ENCODE measurements around the gene TMA7.

Gene TMA7

DNA sequence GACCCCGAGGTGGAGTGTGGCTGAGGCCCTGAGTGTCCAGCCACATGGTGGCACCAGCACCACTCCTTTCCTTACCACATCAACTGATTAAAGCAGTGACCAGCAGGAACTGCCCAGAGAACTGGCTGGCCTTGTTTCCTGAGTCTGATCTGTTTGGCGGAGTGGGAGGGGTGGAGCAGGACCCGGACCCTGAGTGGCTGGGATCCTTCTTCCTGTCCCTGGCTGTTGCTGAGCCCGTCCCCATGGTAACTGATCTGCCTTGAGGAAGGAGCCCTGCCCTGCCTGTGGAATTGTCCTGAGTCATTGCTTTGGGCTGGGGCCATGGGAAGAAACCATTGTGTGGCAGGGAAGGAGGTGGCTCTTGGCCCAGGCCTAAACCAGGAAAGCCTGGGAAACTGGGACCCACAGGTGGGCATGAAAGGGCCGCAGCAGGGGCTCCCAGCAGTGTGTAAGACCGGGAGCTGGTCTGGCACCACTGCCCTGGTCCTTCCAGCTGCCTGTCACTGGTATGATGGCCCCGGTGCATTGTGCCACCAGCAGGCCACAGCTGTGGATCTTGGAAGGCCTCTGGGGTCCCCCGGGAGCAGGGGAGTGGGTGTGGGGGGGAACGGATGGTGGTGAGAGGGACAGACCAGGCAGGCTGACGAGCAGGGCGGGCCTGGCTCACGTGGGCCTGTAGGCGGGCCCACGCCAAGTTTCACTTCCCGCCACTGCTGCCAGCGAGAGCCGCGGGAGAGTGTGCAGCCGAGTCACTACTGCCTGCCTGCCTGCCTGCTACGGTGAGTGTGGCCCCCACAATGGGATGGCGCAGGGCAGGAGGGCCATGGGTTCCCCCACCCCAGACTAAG, 25.7 kb downstream of the TMA7 start:
- H3K36me3 ChIP-seq (ENCODE audit: control insufficient read depth, insufficient read depth, low read length): peaks cover 54% of the 10 kb centered on the region
- no peaks in the 10 kb centered on the region for H3K9me3 ChIP-seq (ENCODE audit: control insufficient read depth, insufficient read depth, low read depth, low read length)
- H3K9ac ChIP-seq (ENCODE audit: low read length): peak overlapping the region; percentile 76
- H3K27ac ChIP-seq (ENCODE audit: low read depth, low read length): peak overlapping the region; percentile 97
- no peaks in the 10 kb centered on the region for H3K27me3 ChIP-seq (ENCODE audit: control insufficient read depth, insufficient read depth, low read length)
- no peak overlapping the region for H3K4me3 ChIP-seq (ENCODE audit: low read depth, low read length)
- H3K4me1 ChIP-seq (ENCODE audit: control insufficient read depth, insufficient read depth, low read length): peaks cover 29% of the 10 kb centered on the region

DNA sequence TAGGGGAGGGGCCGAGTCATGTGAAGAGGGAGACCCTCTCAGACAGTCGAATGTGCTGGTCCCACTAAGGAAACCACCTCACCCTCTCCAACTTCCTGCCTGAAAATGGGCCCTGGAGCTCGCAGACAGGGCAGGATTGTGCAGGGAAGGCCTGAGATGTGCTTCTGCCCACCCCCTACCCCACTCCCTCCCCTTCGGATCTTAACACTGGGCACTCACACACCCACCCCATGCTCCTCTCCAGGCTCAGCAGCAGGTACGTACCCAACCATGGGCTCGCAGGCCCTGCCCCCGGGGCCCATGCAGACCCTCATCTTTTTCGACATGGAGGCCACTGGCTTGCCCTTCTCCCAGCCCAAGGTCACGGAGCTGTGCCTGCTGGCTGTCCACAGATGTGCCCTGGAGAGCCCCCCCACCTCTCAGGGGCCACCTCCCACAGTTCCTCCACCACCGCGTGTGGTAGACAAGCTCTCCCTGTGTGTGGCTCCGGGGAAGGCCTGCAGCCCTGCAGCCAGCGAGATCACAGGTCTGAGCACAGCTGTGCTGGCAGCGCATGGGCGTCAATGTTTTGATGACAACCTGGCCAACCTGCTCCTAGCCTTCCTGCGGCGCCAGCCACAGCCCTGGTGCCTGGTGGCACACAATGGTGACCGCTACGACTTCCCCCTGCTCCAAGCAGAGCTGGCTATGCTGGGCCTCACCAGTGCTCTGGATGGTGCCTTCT, 26.5 kb downstream of the TMA7 start:
- Histone ChIP-seq H3K4me1 (ENCODE audit: control insufficient read depth, insufficient read depth, low read length) (peaks cover 29% of the 10 kb centered on the region), H3K27ac (ENCODE audit: low read depth, low read length) (peak overlapping the region; percentile 97), H3K9me3 (ENCODE audit: control insufficient read depth, insufficient read depth, low read depth, low read length) (no peaks in the 10 kb centered on the region), H3K4me3 (ENCODE audit: low read depth, low read length) (no peak overlapping the region), H3K27me3 (ENCODE audit: control insufficient read depth, insufficient read depth, low read length) (no peaks in the 10 kb centered on the region), H3K9ac (ENCODE audit: low read length) (peak overlapping the region; percentile 76), H3K36me3 (ENCODE audit: control insufficient read depth, insufficient read depth, low read length) (peaks cover 46% of the 10 kb centered on the region)

DNA sequence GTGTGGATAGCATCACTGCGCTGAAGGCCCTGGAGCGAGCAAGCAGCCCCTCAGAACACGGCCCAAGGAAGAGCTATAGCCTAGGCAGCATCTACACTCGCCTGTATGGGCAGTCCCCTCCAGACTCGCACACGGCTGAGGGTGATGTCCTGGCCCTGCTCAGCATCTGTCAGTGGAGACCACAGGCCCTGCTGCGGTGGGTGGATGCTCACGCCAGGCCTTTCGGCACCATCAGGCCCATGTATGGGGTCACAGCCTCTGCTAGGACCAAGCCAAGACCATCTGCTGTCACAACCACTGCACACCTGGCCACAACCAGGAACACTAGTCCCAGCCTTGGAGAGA, 27.0 kb downstream of the TMA7 start:
- Histone ChIP-seq H3K27ac (ENCODE audit: low read depth, low read length) (peak overlapping the region; percentile 97; the same call in 1 of the 2 replicates), H3K36me3 (ENCODE audit: control insufficient read depth, insufficient read depth, low read length) (peaks cover 46% of the 10 kb centered on the region), H3K27me3 (ENCODE audit: control insufficient read depth, insufficient read depth, low read length) (no peaks in the 10 kb centered on the region), H3K4me3 (ENCODE audit: low read depth, low read length) (no peak overlapping the region), H3K4me1 (ENCODE audit: control insufficient read depth, insufficient read depth, low read length) (peaks cover 29% of the 10 kb centered on the region), H3K9me3 (ENCODE audit: control insufficient read depth, insufficient read depth, low read depth, low read length) (no peaks in the 10 kb centered on the region), H3K9ac (ENCODE audit: low read length) (peak overlapping the region; percentile 76)

DNA sequence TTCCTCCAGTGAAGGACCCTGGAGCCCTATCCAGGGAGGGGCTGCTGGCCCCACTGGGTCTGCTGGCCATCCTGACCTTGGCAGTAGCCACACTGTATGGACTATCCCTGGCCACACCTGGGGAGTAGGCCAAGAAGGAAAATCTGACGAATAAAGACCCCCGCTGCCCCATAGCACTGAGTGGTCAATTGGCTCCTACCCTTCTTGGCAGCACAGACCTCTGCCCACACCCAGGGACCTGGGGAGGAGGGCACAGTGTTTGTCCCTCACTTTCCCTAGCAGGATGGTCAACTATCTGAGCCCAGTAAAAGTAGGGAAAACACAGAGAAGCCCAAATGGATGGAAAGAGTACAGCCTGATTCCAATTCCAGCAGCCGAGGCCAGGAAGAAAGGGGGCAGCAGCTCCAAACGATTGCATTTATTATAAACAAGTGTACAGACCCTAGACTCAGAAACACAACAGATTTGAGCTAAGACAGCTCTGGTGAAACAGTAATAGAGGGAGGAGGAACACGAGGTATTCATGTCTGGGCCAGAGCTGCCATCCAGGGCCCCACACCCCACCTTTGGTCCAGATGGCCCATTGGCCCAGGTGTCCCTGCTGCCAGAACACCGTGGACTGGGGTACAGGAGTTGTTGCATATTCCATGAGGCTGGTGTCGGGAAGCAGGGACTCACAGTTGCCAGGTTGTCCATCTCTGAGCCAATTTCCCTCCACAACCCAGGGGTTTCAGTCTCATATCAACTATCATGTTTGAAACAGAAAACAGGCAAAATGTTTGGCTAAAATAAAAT, 27.6 kb downstream of the TMA7 start:
- Histone ChIP-seq H3K4me1 (ENCODE audit: control insufficient read depth, insufficient read depth, low read length) (peaks cover 29% of the 10 kb centered on the region), H3K36me3 (ENCODE audit: control insufficient read depth, insufficient read depth, low read length) (peaks cover 46% of the 10 kb centered on the region), H3K9me3 (ENCODE audit: control insufficient read depth, insufficient read depth, low read depth, low read length) (no peaks in the 10 kb centered on the region), H3K4me3 (ENCODE audit: low read depth, low read length) (no peak overlapping the region), H3K27ac (ENCODE audit: low read depth, low read length) (peak overlapping the region; percentile 97; the same call in 1 of the 2 replicates), H3K27me3 (ENCODE audit: control insufficient read depth, insufficient read depth, low read length) (no peaks in the 10 kb centered on the region), H3K9ac (ENCODE audit: low read length) (no peak overlapping the region)

DNA sequence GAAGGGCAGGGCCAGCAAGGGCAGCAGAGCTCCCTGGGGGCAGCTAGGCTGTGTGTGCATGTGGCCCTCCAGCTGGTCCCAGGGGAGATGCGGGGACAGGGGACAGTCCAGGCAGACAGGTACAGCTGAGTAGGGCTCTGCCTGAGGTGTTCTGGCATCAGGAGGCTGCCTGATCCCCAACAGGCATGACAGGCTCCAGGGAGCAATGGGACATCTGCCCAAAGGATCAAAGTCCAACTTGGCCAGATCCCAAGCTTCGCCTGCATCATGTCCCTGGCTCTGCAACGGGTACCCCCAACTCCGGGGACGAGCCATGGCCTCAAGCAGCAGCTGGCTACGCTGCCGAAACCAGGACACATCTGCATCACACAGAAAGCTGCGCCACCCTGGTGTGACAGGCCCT, 28.3 kb downstream of the TMA7 start:
- Histone ChIP-seq H3K4me3 (ENCODE audit: low read depth, low read length) (no peak overlapping the region), H3K36me3 (ENCODE audit: control insufficient read depth, insufficient read depth, low read length) (peaks cover 46% of the 10 kb centered on the region), H3K4me1 (ENCODE audit: control insufficient read depth, insufficient read depth, low read length) (peaks cover 31% of the 10 kb centered on the region), H3K27ac (ENCODE audit: low read depth, low read length) (no peak overlapping the region), H3K27me3 (ENCODE audit: control insufficient read depth, insufficient read depth, low read length) (no peaks in the 10 kb centered on the region), H3K9ac (ENCODE audit: low read length) (no peak overlapping the region), H3K9me3 (ENCODE audit: control insufficient read depth, insufficient read depth, low read depth, low read length) (no peaks in the 10 kb centered on the region)

DNA sequence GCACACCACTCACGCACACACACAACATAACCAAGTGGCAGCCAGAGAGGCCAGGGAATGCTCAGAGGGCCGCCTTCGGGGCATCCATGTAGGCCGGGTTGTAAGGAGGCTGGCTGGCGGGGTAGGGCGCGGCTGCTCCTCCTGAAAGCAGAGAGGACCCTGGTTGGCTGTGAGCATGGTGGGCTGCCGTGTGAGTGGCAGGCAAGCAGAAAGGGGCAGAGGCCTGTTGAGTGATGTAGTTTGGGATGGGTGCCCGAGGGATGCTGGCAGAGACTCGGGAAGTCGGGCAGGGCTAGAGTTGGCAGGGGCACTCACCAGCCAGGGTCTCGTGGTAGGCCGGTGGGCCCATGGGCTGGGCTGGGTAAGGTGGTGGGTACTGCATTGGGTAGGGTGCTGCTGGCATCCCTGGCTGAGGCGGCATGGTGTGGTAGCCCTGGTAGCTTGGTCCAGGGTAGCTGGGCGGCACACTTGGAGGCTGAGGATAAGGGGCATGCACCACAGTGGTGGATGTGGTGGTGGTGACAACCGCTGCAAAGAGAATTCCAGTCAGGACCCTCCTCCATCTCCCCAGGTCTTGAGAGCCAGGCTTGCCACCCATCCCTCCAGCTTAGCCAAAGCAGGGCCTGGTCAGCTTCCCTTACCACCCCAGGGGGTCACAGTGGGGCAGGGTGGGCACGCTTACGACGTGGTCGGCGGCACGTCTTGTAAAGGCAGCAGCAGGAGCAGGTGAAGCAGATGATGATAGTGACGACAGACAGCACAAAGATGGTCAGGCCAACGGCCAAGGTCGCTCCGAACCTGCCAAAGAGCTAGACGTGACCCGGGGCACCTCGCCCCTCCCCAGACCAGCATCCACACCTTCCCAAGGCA, 29.2 kb downstream of the TMA7 start:
- Histone ChIP-seq H3K4me3 (ENCODE audit: low read depth, low read length) (no peak overlapping the region), H3K27me3 (ENCODE audit: control insufficient read depth, insufficient read depth, low read length) (no peaks in the 10 kb centered on the region), H3K36me3 (ENCODE audit: control insufficient read depth, insufficient read depth, low read length) (peaks cover 43% of the 10 kb centered on the region), H3K27ac (ENCODE audit: low read depth, low read length) (no peak overlapping the region), H3K9me3 (ENCODE audit: control insufficient read depth, insufficient read depth, low read depth, low read length) (no peaks in the 10 kb centered on the region), H3K4me1 (ENCODE audit: control insufficient read depth, insufficient read depth, low read length) (peaks cover 36% of the 10 kb centered on the region), H3K9ac (ENCODE audit: low read length) (no peak overlapping the region)

DNA sequence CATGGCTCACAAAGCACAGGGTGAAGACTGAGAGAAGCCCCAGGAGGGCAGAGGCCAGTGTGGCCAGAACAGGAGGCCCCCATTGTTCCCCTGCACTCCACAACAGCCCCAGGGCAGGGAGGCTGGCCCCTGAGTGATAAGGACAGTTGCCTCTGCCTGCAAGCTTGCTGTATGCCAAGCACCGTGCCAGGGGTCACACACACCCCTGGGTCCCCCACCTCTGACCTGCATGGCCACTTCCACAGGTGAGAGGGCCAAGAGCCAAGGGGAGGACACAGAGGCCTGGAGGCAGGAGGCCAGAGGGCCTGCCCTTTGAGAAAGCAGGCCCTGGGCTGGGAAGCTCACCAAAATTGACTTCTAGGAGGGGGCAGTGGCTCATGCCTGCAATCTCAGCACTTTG, 30.2 kb downstream of the TMA7 start:
- H3K9me3 ChIP-seq (ENCODE audit: control insufficient read depth, insufficient read depth, low read depth, low read length): no peaks in the 10 kb centered on the region
- H3K36me3 ChIP-seq (ENCODE audit: control insufficient read depth, insufficient read depth, low read length): peaks cover 37% of the 10 kb centered on the region
- H3K27ac ChIP-seq (ENCODE audit: low read depth, low read length): no peak overlapping the region
- peak overlapping the region; percentile 24 for H3K9ac ChIP-seq (ENCODE audit: low read length)
- H3K4me3 ChIP-seq (ENCODE audit: low read depth, low read length): no peak overlapping the region
- peaks cover 40% of the 10 kb centered on the region for H3K4me1 ChIP-seq (ENCODE audit: control insufficient read depth, insufficient read depth, low read length)
- no peaks in the 10 kb centered on the region for H3K27me3 ChIP-seq (ENCODE audit: control insufficient read depth, insufficient read depth, low read length)

DNA sequence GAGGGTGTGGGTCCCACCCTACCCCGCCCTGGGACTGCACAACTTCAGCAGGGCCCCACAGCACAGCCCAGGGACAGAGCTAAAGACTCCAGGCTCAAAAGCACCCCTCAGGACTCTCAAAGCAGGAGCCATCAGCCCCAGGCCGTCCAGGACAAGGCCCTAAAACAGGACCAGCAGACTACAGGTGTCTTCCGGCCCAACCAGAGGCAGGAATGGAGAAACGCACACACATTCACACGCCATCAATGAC, 32.5 kb downstream of the TMA7 start:
- peaks cover 26% of the 10 kb centered on the region for H3K36me3 ChIP-seq (ENCODE audit: control insufficient read depth, insufficient read depth, low read length)
- H3K9ac ChIP-seq (ENCODE audit: low read length): peak overlapping the region; percentile 92
- H3K27me3 ChIP-seq (ENCODE audit: control insufficient read depth, insufficient read depth, low read length): no peaks in the 10 kb centered on the region
- H3K4me3 ChIP-seq (ENCODE audit: low read depth, low read length): peak overlapping the region; percentile 71
- peak overlapping the region; percentile 80 for H3K27ac ChIP-seq (ENCODE audit: low read depth, low read length)
- H3K4me1 ChIP-seq (ENCODE audit: control insufficient read depth, insufficient read depth, low read length): peaks cover 34% of the 10 kb centered on the region
- no peaks in the 10 kb centered on the region for H3K9me3 ChIP-seq (ENCODE audit: control insufficient read depth, insufficient read depth, low read depth, low read length)

DNA sequence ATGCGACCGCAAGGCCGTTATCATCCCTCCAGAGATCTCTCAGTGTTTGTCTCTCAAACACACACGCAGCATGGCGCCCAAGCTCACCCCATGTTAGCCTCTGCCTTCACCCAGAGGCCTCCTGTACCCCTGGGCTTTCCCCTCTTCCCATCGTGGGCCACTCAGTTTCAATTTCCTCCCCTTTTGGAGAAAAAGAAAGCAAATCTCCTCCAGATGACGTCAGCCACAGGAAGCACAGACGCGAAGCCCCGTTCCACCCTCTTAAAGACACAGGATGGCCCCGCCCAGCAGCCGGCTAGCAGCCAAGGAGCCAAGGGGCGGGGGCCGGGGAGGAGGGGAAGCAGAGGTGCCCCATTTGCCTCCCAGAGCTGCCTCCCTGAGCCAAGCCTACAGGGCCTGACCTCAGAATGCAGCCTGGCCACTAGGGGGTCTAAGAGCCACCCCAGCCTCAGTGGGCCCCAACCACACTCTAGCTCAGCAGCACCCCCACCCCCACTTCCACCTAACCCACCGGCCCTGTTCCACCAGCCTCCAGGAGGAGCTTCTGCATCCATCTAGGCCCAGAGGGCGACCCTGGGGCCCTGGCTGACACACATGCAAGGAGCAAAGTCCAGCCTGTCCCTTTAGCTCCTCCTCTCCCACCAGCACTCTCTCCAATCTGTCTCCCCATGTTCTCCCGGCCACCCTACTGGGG, 33.0 kb downstream of the TMA7 start:
- peaks cover 22% of the 10 kb centered on the region for H3K36me3 ChIP-seq (ENCODE audit: control insufficient read depth, insufficient read depth, low read length)

DNA sequence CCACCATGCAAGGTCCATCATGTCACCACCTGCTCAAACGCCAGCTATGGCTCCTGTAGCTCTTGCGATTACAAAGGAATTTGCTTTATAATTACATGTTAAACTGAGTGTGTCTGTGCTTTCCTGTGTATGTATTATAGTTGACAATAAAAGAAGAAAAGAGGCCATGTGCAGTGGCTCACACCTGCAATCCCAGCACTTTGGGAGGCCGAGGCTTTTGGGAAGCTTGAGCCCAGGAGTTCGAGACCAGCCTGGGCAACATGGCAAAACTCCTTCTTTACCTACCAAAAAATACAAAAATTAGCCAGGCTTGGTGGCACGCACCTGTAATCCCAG, 33.5 kb downstream of the TMA7 start:
- no peak overlapping the region for H3K4me3 ChIP-seq (ENCODE audit: low read depth, low read length)
- peak overlapping the region; percentile 92 for H3K9ac ChIP-seq (ENCODE audit: low read length)
- H3K9me3 ChIP-seq (ENCODE audit: control insufficient read depth, insufficient read depth, low read depth, low read length): no peaks in the 10 kb centered on the region
- H3K36me3 ChIP-seq (ENCODE audit: control insufficient read depth, insufficient read depth, low read length): peaks cover 17% of the 10 kb centered on the region
- H3K4me1 ChIP-seq (ENCODE audit: control insufficient read depth, insufficient read depth, low read length): peaks cover 37% of the 10 kb centered on the region
- H3K27ac ChIP-seq (ENCODE audit: low read depth, low read length): peak overlapping the region; percentile 80
- H3K27me3 ChIP-seq (ENCODE audit: control insufficient read depth, insufficient read depth, low read length): no peaks in the 10 kb centered on the region

More for the DNA sequence above, 33.0 kb downstream of the TMA7 start:
- H3K4me3 ChIP-seq (ENCODE audit: low read depth, low read length): peak overlapping the region; percentile 71
- H3K4me1 ChIP-seq (ENCODE audit: control insufficient read depth, insufficient read depth, low read length): peaks cover 37% of the 10 kb centered on the region
- peak overlapping the region; percentile 92 for H3K9ac ChIP-seq (ENCODE audit: low read length)
- no peaks in the 10 kb centered on the region for H3K27me3 ChIP-seq (ENCODE audit: control insufficient read depth, insufficient read depth, low read length)
- no peaks in the 10 kb centered on the region for H3K9me3 ChIP-seq (ENCODE audit: control insufficient read depth, insufficient read depth, low read depth, low read length)
- peak overlapping the region; percentile 80 for H3K27ac ChIP-seq (ENCODE audit: low read depth, low read length)

Measured in HUES6 (cell line).